ENCODE data around the gene BIK. TPM values are rescaled to one million over a fixed set of nuclear protein-coding genes. Genes with fewer than 3 reads are reported as not detected.

BIK gene
- total and polyA plus RNA-seq, 2 donors (not counting 1 experiment from before 2014, with no cell fraction given), result not detected

- H3K4me2 ChIP-seq (ENCODE audit: extremely low read depth, insufficient read depth, low read length), result no peak overlapping the region
- H3K36me3 ChIP-seq (ENCODE audit: control insufficient read depth, insufficient read depth, low read length), result peaks cover 7% of the 10 kb centered on the region
- H4K20me1 ChIP-seq (ENCODE audit: control insufficient read depth, extremely low read depth, insufficient read depth, low read length), result no peaks in the 10 kb centered on the region
- H3K4me3 ChIP-seq (replicated peaks in 1 of 4; ENCODE audit: control extremely low read depth in 1 of 4, insufficient read depth in 1 of 4, low read depth in 3 of 4, low read length in 4 of 4), result no peak overlapping the region
- TF ChIP-seq CTCF (conservative IDR thresholded peaks at IDR 0.05 in 1 of 2, IDR thresholded peaks at IDR 0.05 in 1 of 2; ENCODE audit: low read depth in 1 of 2, low read length in 2 of 2) (no peak), EZH2 (IDR thresholded peaks at IDR 0.05; ENCODE audit: low read length, missing control alignments) (no peak)
- no peak overlapping the region for H3K9ac ChIP-seq (ENCODE audit: insufficient read depth, low read length)
- no peak overlapping the region for H3K27ac ChIP-seq (ENCODE audit: insufficient read depth, low read length)
- H3K9me3 ChIP-seq (ENCODE audit: control insufficient read depth, insufficient read depth, low read depth, low read length), result no peaks in the 10 kb centered on the region
- no peak overlapping the region for H2AFZ ChIP-seq (ENCODE audit: low read length)
- DNase-seq (ENCODE audit: low read depth in 2 of 2), result no peak
- H3K27me3 ChIP-seq (ENCODE audit: control insufficient read depth, insufficient read depth, low read length), result no peaks in the 10 kb centered on the region
- no peaks in the 10 kb centered on the region for H3K79me2 ChIP-seq (ENCODE audit: control insufficient read depth, insufficient read depth, low read length)
- H3K4me1 ChIP-seq (ENCODE audit: control insufficient read depth, extremely low read depth, insufficient read depth, low read length), result no peaks in the 10 kb centered on the region
Observed at GRCh38 chr22:43135565-43135964, 25.0 kb downstream of the BIK start.

- H2AFZ ChIP-seq (ENCODE audit: low read length), result no peak overlapping the region
- no peaks in the 10 kb centered on the region for H4K20me1 ChIP-seq (ENCODE audit: control insufficient read depth, extremely low read depth, insufficient read depth, low read length)
- no peak overlapping the region for H3K9ac ChIP-seq (ENCODE audit: insufficient read depth, low read length)
- H3K27me3 ChIP-seq (ENCODE audit: control insufficient read depth, insufficient read depth, low read length), result no peaks in the 10 kb centered on the region
- TF ChIP-seq CTCF (conservative IDR thresholded peaks at IDR 0.05 in 1 of 2, IDR thresholded peaks at IDR 0.05 in 1 of 2; ENCODE audit: low read depth in 1 of 2, low read length in 2 of 2) (peak; percentile 56 to 72), EZH2 (IDR thresholded peaks at IDR 0.05; ENCODE audit: low read length, missing control alignments) (no peak)
- H3K36me3 ChIP-seq (ENCODE audit: control insufficient read depth, insufficient read depth, low read length), result peaks cover 7% of the 10 kb centered on the region
- no peak overlapping the region for H3K27ac ChIP-seq (ENCODE audit: insufficient read depth, low read length)
- H3K79me2 ChIP-seq (ENCODE audit: control insufficient read depth, insufficient read depth, low read length), result no peaks in the 10 kb centered on the region
- DNase-seq (ENCODE audit: low read depth in 2 of 2), result peak; percentile 20 to 29
- no peak overlapping the region for H3K4me3 ChIP-seq (replicated peaks in 1 of 4; ENCODE audit: control extremely low read depth in 1 of 4, insufficient read depth in 1 of 4, low read depth in 3 of 4, low read length in 4 of 4)
- H3K9me3 ChIP-seq (ENCODE audit: control insufficient read depth, insufficient read depth, low read depth, low read length), result no peaks in the 10 kb centered on the region
- no peaks in the 10 kb centered on the region for H3K4me1 ChIP-seq (ENCODE audit: control insufficient read depth, extremely low read depth, insufficient read depth, low read length)
- no peak overlapping the region for H3K4me2 ChIP-seq (ENCODE audit: extremely low read depth, insufficient read depth, low read length)
Observed at GRCh38 chr22:43136255-43136654, 25.7 kb downstream of the BIK start.

GRCh38 chr22:43136801-43137200 lies 26.3 kb downstream of the BIK start:
- Histone ChIP-seq H3K4me1 (ENCODE audit: control insufficient read depth, extremely low read depth, insufficient read depth, low read length) (no peaks in the 10 kb centered on the region), H3K36me3 (ENCODE audit: control insufficient read depth, insufficient read depth, low read length) (peaks cover 7% of the 10 kb centered on the region), H2AFZ (ENCODE audit: low read length) (no peak overlapping the region)

More at GRCh38 chr22:43136801-43137200, 26.3 kb downstream of the BIK start:
- no peak for DNase-seq (ENCODE audit: low read depth in 2 of 2)
- H3K79me2 ChIP-seq (ENCODE audit: control insufficient read depth, insufficient read depth, low read length), result peaks cover 1% of the 10 kb centered on the region
- no peak overlapping the region for H3K9ac ChIP-seq (ENCODE audit: insufficient read depth, low read length)
- no peak overlapping the region for H3K27ac ChIP-seq (ENCODE audit: insufficient read depth, low read length)
- H4K20me1 ChIP-seq (ENCODE audit: control insufficient read depth, extremely low read depth, insufficient read depth, low read length), result no peaks in the 10 kb centered on the region
- H3K4me3 ChIP-seq (replicated peaks in 1 of 4; ENCODE audit: control extremely low read depth in 1 of 4, insufficient read depth in 1 of 4, low read depth in 3 of 4, low read length in 4 of 4), result no peak overlapping the region
- TF ChIP-seq EZH2 (IDR thresholded peaks at IDR 0.05; ENCODE audit: low read length, missing control alignments), result no peak
- no peak for TF ChIP-seq CTCF (conservative IDR thresholded peaks at IDR 0.05 in 1 of 2, IDR thresholded peaks at IDR 0.05 in 1 of 2; ENCODE audit: low read depth in 1 of 2, low read length in 2 of 2)
- no peaks in the 10 kb centered on the region for H3K9me3 ChIP-seq (ENCODE audit: control insufficient read depth, insufficient read depth, low read depth, low read length)
- no peaks in the 10 kb centered on the region for H3K27me3 ChIP-seq (ENCODE audit: control insufficient read depth, insufficient read depth, low read length)
- no peak overlapping the region for H3K4me2 ChIP-seq (ENCODE audit: extremely low read depth, insufficient read depth, low read length)

Measured in fibroblast of lung (primary cell).